SU-DHL-6 (cell line): ENCODE measurements around the gene NACA2.

Source experiments
- CTCF ChIP-seq: fragments of 200-600 bp; sonication (generic); IDR thresholded peaks from one replicate; pipeline ENCODE4 v1.5.1; 2017; ENCODE audit warnings: antibody characterized with exemption, mild to moderate bottlenecking, low read length, moderate library complexity; ENCODE audit not compliant: insufficient read depth, poor library complexity, severe bottlenecking
- EZH2phosphoT487 ChIP-seq: fragments of 200-600 bp; sonication (generic), shearing (Covaris generic); conservative IDR thresholded peaks from 2 replicates; pipeline ENCODE4 v1.6.1; 2018; ENCODE audit warnings: mild to moderate bottlenecking, antibody characterized with exemption, low read length, moderate library complexity, mixed read lengths

GRCh38 chr17:61574542-61575351 lies 16.3 kb downstream of the NACA2 start:
- no peak for TF ChIP-seq CTCF
- TF ChIP-seq EZH2phosphoT487: no peak
